Keratinocyte (primary cell): ENCODE measurements around the gene CD63. TPM values are rescaled to one million over a fixed set of nuclear protein-coding genes. Genes with fewer than 3 reads are reported as not detected.

Source experiments
- DNase-seq: peaks from one replicate; pipeline ENCODE4 v3.0.0-alpha.2; 2011; ENCODE audit warnings: low read depth, missing footprints, low spot score
- FAIRE-seq: peaks from 2 replicates; lab custom pipeline; 2011; peaks lifted over from hg19 to GRCh38; lab: Jason Lieb, UNC
- H2AFZ ChIP-seq: 2 replicates; pipeline ENCODE4 v1.6.0; 2012; ENCODE audit warnings: low read length, control low read depth, inconsistent platforms; ENCODE audit not compliant: control insufficient read depth
- H3K27ac ChIP-seq: 2 replicates; pipeline ENCODE4 v1.5.1; 2011; ENCODE audit warnings: low read length; ENCODE audit not compliant: control insufficient read depth, insufficient read depth
- H3K27me3 ChIP-seq: 3 replicates; pipeline ENCODE4 v1.6.0; 2011; ENCODE audit warnings: low read length; ENCODE audit not compliant: control insufficient read depth, insufficient read depth; ENCODE audit errors: extremely low read depth
- H3K36me3 ChIP-seq, 2 experiments: 2 replicates in 1 of 2; 3 replicates in 1 of 2; pipeline ENCODE4 v1.5.1; 2011; ENCODE audit warnings: low read length in 2 of 2, mild to moderate bottlenecking in 1 of 2; ENCODE audit not compliant: control insufficient read depth in 2 of 2, insufficient read depth in 2 of 2; ENCODE audit errors: extremely low read depth in 1 of 2
- H3K4me1 ChIP-seq: 3 replicates; pipeline ENCODE4 v1.5.1; 2011; ENCODE audit warnings: low read length; ENCODE audit not compliant: control insufficient read depth, insufficient read depth; ENCODE audit errors: extremely low read depth
- H3K4me2 ChIP-seq: 3 replicates; pipeline ENCODE4 v1.6.0; 2011; ENCODE audit warnings: low read depth, low read length; ENCODE audit not compliant: control insufficient read depth, insufficient read depth; ENCODE audit errors: extremely low read depth
- H3K4me3 ChIP-seq, 3 experiments: fragments of 200-600 bp in 1 of 3; sonication (generic) in 1 of 3; 2 replicates in 2 of 3; 3 replicates in 1 of 3; pipeline ENCODE4 v1.5.1; 2011 to 2016; ENCODE audit warnings: low read length in 3 of 3, mild to moderate bottlenecking in 3 of 3, control low read depth in 2 of 3, inconsistent platforms in 1 of 3, low read depth in 1 of 3, mixed read lengths in 1 of 3, mixed run types in 1 of 3, moderate library complexity in 1 of 3; ENCODE audit not compliant: control insufficient read depth in 2 of 3, insufficient read depth in 2 of 3; ENCODE audit errors: extremely low read depth in 1 of 3
- H3K79me2 ChIP-seq: 2 replicates; pipeline ENCODE4 v1.6.0; 2012; ENCODE audit warnings: low read length; ENCODE audit not compliant: control insufficient read depth, insufficient read depth
- H3K9ac ChIP-seq: 3 replicates; pipeline ENCODE4 v1.6.0; 2011; ENCODE audit warnings: low read length; ENCODE audit not compliant: control insufficient read depth, insufficient read depth; ENCODE audit errors: extremely low read depth
- H3K9me1 ChIP-seq: 3 replicates; pipeline ENCODE4 v1.6.0; 2011; ENCODE audit warnings: low read length; ENCODE audit not compliant: control insufficient read depth, insufficient read depth; ENCODE audit errors: extremely low read depth
- H3K9me3 ChIP-seq: 2 replicates; pipeline ENCODE4 v1.5.1; 2012; ENCODE audit warnings: low read depth, low read length; ENCODE audit not compliant: control insufficient read depth
- H4K20me1 ChIP-seq: 3 replicates; pipeline ENCODE4 v1.6.0; 2011; ENCODE audit warnings: low read length; ENCODE audit not compliant: control insufficient read depth, insufficient read depth; ENCODE audit errors: extremely low read depth
- CTCF ChIP-seq, 3 experiments: IDR thresholded peaks in 1 of 3; conservative IDR thresholded peaks in 1 of 3; optimal IDR thresholded peaks in 1 of 3; 2 replicates in 2 of 3; 3 replicates in 1 of 3; pipeline versions ENCODE3 to v1.5.1; 2011; ENCODE audit warnings: low read length in 3 of 3, mild to moderate bottlenecking in 3 of 3, moderate library complexity in 2 of 3, control low read depth in 1 of 3, inconsistent platforms in 1 of 3; ENCODE audit not compliant: insufficient read depth in 2 of 3; ENCODE audit errors: extremely low read depth in 1 of 3
- EZH2 ChIP-seq: IDR thresholded peaks from one replicate; pipeline ENCODE4 v1.6.1; 2012; ENCODE audit warnings: inconsistent platforms, mild to moderate bottlenecking, low read length, moderate library complexity
- dilution Hi-C: fragments of 300-500 bp; cut with MboI; formaldehyde crosslinking; loops from one replicate; pipeline ENCODE4 v1.7.0; 2020; ENCODE audit warnings: low sequenced_read_pairs; ENCODE audit not compliant: extremely low pct_ligation_motif_present
- polyA plus RNA-seq, 5 experiments: library from polyadenylated mRNA; depleted of rRNA in 3 of 5; stranded (reverse) in 3 of 5; stranded (forward) in 1 of 5; unstranded in 1 of 5; fragments of >200 nt; gene quantifications; 1 replicate in 1 of 5; 2 replicates in 3 of 5; 3 replicates in 1 of 5; pipeline versions ENCODE4 v1.2.1 to v1.2.3, GENCODE V29; 2011 to 2012; ENCODE audit warnings: missing spikeins in 2 of 5, low read depth in 1 of 5, low replicate concordance in 1 of 5

The CD63 gene
- polyA plus RNA-seq, 1 donor (not counting 4 experiments of a cell fraction or from before 2014, with no cell fraction given), result 749 TPM

GRCh38 chr12:55724226-55724939, 4.4 kb downstream of the CD63 start:
- dilution Hi-C loops, result loop anchor here (5.0 kb wide), 1 partner anchor 37 kb away; no protein-coding TSS in a partner anchor
- Histone ChIP-seq H3K36me3 (peaks cover 20 to 24% of the 10 kb centered on the region in 2 experiments), H3K4me2 (no peak overlapping the region), H3K9me3 (no peaks in the 10 kb centered on the region), H3K4me3 (no peak overlapping the region), H4K20me1 (no peaks in the 10 kb centered on the region), H3K79me2 (peaks cover 19% of the 10 kb centered on the region), H3K4me1 (peaks cover 35% of the 10 kb centered on the region), H3K27me3 (no peaks in the 10 kb centered on the region), H2AFZ (no peak overlapping the region), H3K9ac (no peak overlapping the region), H3K27ac (no peak overlapping the region), H3K9me1 (no peaks in the 10 kb centered on the region)
- TF ChIP-seq EZH2, result no peak
- TF ChIP-seq CTCF (optimal IDR thresholded peaks at IDR 0.05 in 1 of 3, IDR thresholded peaks at IDR 0.05 in 1 of 3, conservative IDR thresholded peaks at IDR 0.05 in 1 of 3; ENCODE audit: extremely low read depth in 1 of 3, insufficient read depth in 2 of 3, low read length in 3 of 3), result peak; percentile 71 to 88 (median 84)
- no peak for DNase-seq
- FAIRE-seq, result no peak

GRCh38 chr12:55723516-55724225, 5.1 kb downstream of the CD63 start:
- Histone ChIP-seq H3K4me2 (no peak overlapping the region), H3K9me3 (no peaks in the 10 kb centered on the region), H3K36me3 (peaks cover 20 to 24% of the 10 kb centered on the region in 2 experiments), H3K79me2 (peaks cover 19% of the 10 kb centered on the region), H3K4me1 (peaks cover 33% of the 10 kb centered on the region), H3K9ac (no peak overlapping the region), H4K20me1 (no peaks in the 10 kb centered on the region), H3K27me3 (no peaks in the 10 kb centered on the region), H3K4me3 (no peak overlapping the region), H2AFZ (no peak overlapping the region), H3K27ac (no peak overlapping the region), H3K9me1 (no peaks in the 10 kb centered on the region)
- no peak for DNase-seq
- FAIRE-seq, result no peak
- dilution Hi-C loops, result loop anchor here (5.0 kb wide), 1 partner anchor 36 kb away; no protein-coding TSS in a partner anchor
- no peak for TF ChIP-seq EZH2
- TF ChIP-seq CTCF (optimal IDR thresholded peaks at IDR 0.05 in 1 of 3, IDR thresholded peaks at IDR 0.05 in 1 of 3, conservative IDR thresholded peaks at IDR 0.05 in 1 of 3; ENCODE audit: extremely low read depth in 1 of 3, insufficient read depth in 2 of 3, low read length in 3 of 3), result no peak
